Measurements from ENCODE around the gene CNTN2. TPM values are rescaled to one million over a fixed set of nuclear protein-coding genes. Genes with fewer than 3 reads are reported as not detected.
A peak's percentile ranks its signal among the peaks of the same experiment; 100 is the strongest.

CNTN2 gene
- total and polyA plus RNA-seq, 2 of the 4 experiments (the other 2 are of a cell fraction) = not detected

DNA sequence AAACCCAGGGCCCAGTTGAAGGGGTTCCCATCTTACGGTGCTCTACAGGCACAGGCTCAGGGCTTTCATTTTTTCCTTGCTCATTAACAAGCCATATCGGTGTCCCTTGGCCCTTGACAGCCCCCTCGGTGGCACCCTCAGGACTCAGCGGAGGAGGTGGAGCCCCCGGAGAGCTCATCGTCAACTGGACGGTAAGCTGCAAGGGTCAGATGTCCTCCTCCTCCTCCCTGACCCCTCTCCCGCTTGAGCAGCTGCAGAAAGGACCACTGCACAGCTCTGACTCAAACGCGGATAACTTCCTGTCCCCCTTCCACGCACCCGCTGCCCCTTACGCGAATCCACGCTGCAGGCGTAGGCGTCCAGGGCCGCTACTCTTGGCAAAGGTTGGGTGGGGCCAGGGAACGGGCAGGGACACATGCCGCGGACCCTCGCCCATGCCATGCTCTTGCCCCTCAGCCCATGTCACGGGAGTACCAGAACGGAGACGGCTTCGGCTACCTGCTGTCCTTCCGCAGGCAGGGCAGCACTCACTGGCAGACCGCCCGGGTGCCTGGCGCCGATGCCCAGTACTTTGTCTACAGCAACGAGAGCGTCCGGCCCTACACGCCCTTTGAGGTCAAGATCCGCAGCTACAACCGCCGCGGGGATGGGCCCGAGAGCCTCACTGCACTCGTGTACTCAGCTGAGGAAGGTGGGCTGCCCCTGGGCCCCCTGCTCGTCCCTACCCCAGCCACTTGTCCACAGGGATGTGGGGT, 26.5 kb downstream of the CNTN2 start:
- intact Hi-C loops (cut with micrococcal nuclease) (no loop called here), in situ Hi-C loops (cut with MboI; ENCODE audit: low sequenced_read_pairs) (no loop called here), dilution Hi-C loops (cut with HindIII; ENCODE audit: low sequenced_read_pairs, unreplicated experiment) (no loop called here)
- 86% methylated on average over 15 of the region's 42 CpGs; no CpG with 5 or more reads in 1 of the 2 experiments for WGBS, 2 experiments (ENCODE audit: extremely low coverage in 2 of 2, insufficient read length in 1 of 2)
- Histone ChIP-seq H3K56ac (ENCODE audit: extremely low read depth, insufficient read depth, low read length) (no peak overlapping the region), H4K8ac (ENCODE audit: low read depth in 2 of 2, low read length in 2 of 2) (no peak overlapping the region), H2AFZ (replicated peaks; ENCODE audit: low read length, poor library complexity) (peak overlapping the region; percentile 49), H2BK5ac (ENCODE audit: low read depth, low read length, poor library complexity, severe bottlenecking) (no peak overlapping the region), H3K4me3 (ENCODE audit: insufficient read depth, low read depth, low read length) (no peak overlapping the region), H4K20me1 (ENCODE audit: insufficient read depth, low read length) (no peaks in the 10 kb centered on the region), H3K79me1 (ENCODE audit: low read depth in 1 of 2, low read length in 2 of 2) (no peaks in the 10 kb centered on the region), H3K9me3 (ENCODE audit: control insufficient read depth, insufficient read depth, low read length) (no peaks in the 10 kb centered on the region), H3K27me3 (ENCODE audit: control insufficient read depth, insufficient read depth, low read length) (peaks cover 4% of the 10 kb centered on the region), H4K5ac (ENCODE audit: low read depth, low read length) (no peak overlapping the region), H3K18ac (ENCODE audit: low read depth, low read length) (no peak overlapping the region), H3K9me1 (ENCODE audit: insufficient read depth, low read length) (no peaks in the 10 kb centered on the region; the same call in 1 of the 2 replicates), H2BK20ac (ENCODE audit: low read depth, low read length) (no peak overlapping the region), H3K23ac (ENCODE audit: low read depth, low read length) (no peak overlapping the region), H2AK5ac (ENCODE audit: low read depth, low read length) (no peak overlapping the region), H3K4me2 (ENCODE audit: low read depth, low read length) (no peak overlapping the region), H2AK9ac (replicated peaks; ENCODE audit: low read depth, low read length, poor library complexity) (no peak overlapping the region), H3K14ac (replicated peaks; ENCODE audit: low read depth, low read length) (no peak overlapping the region), H3K4ac (ENCODE audit: low read depth, low read length) (no peak overlapping the region), H3K9ac (ENCODE audit: low read depth, low read length) (no peak overlapping the region), H2BK120ac (ENCODE audit: low read depth, low read length) (no peak overlapping the region), H3K27ac (ENCODE audit: insufficient read depth, low read length) (no peak overlapping the region), H3K4me1 (ENCODE audit: control insufficient read depth, insufficient read depth, low read length) (no peaks in the 10 kb centered on the region), H3K36me3 (ENCODE audit: control insufficient read depth, insufficient read depth, low read length) (no peaks in the 10 kb centered on the region), H2BK15ac (ENCODE audit: low read depth, low read length) (no peak overlapping the region), H4K91ac (ENCODE audit: insufficient read depth, low read depth, low read length) (no peak overlapping the region)
- no TSS peak for BruUV-seq (replicated peaks)
- DNase-seq (no peak), ATAC-seq (ENCODE audit: low read depth) (no peak)
- ChIA-PET POLR2A (ENCODE audit: unreplicated experiment) (no interaction called here), CTCF (interaction anchor here (1.1 kb wide), 1 partner anchor 8 kb away, joined by 6 read pairs; no protein-coding TSS in a partner anchor)
- TF ChIP-seq SMC3 (IDR thresholded peaks at IDR 0.05; ENCODE audit: low read depth, low read length) = no peak
- TF ChIP-seq, protein P1, sequence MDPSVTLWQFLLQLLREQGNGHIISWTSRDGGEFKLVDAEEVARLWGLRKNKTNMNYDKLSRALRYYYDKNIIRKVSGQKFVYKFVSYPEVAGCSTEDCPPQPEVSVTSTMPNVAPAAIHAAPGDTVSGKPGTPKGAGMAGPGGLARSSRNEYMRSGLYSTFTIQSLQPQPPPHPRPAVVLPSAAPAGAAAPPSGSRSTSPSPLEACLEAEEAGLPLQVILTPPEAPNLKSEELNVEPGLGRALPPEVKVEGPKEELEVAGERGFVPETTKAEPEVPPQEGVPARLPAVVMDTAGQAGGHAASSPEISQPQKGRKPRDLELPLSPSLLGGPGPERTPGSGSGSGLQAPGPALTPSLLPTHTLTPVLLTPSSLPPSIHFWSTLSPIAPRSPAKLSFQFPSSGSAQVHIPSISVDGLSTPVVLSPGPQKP (IDR thresholded peaks at IDR 0.05; ENCODE audit: borderline replicate concordance, low read depth, low read length) = no peak
- no peak for TF ChIP-seq CHD1 (IDR thresholded peaks at IDR 0.05; ENCODE audit: low read depth, low read length)
- TF ChIP-seq, protein P2, sequence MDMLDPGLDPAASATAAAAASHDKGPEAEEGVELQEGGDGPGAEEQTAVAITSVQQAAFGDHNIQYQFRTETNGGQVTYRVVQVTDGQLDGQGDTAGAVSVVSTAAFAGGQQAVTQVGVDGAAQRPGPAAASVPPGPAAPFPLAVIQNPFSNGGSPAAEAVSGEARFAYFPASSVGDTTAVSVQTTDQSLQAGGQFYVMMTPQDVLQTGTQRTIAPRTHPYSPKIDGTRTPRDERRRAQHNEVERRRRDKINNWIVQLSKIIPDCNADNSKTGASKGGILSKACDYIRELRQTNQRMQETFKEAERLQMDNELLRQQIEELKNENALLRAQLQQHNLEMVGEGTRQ (IDR thresholded peaks at IDR 0.05; ENCODE audit: low read depth, low read length) = no peak
- TF ChIP-seq RFX5 (IDR thresholded peaks at IDR 0.05; ENCODE audit: low read depth, low read length) = no peak
- TF ChIP-seq RAD21 (IDR thresholded peaks at IDR 0.05; ENCODE audit: low read length) = no peak
- no peak for TF ChIP-seq FOS (IDR thresholded peaks at IDR 0.05; ENCODE audit: low read depth, low read length)
- no peak for TF ChIP-seq MXI1 (IDR thresholded peaks at IDR 0.05; ENCODE audit: borderline replicate concordance, low read depth, low read length)
- TF ChIP-seq BHLHE40 (IDR thresholded peaks at IDR 0.05; ENCODE audit: low read depth, low read length) = no peak
